ENCODE measurements around the gene KCNMB1.
A peak's percentile ranks its signal among the peaks of the same experiment; 100 is the strongest.

Gene KCNMB1

GRCh38 chr5:170388818-170389549 lies at the start of gene KCNMB1:
Gene KCNMB1, minus strand, starts transcription at chr5:170389367. Its CDS starts 3,920 bp downstream, at chr5:170385447.
- peak; percentile 29 for DNase-seq

- DNase-seq: no peak
Observed at GRCh38 chr5:170438581-170438980, 49.4 kb upstream of the KCNMB1 start.

- no peak for DNase-seq
Observed at GRCh38 chr5:170437621-170438375, 48.6 kb upstream of the KCNMB1 start.

GRCh38 chr5:170436335-170436734 lies 47.2 kb upstream of the KCNMB1 start:
- no peak for DNase-seq

GRCh38 chr5:170434966-170435605 lies 45.9 kb upstream of the KCNMB1 start:
- peak; percentile 76 for DNase-seq

- DNase-seq: no peak
Observed at GRCh38 chr5:170432669-170433068, 43.5 kb upstream of the KCNMB1 start.

GRCh38 chr5:170431571-170431970 lies 42.4 kb upstream of the KCNMB1 start:
- no peak for DNase-seq

- DNase-seq: no peak
Observed at GRCh38 chr5:170430866-170431437, 41.8 kb upstream of the KCNMB1 start.

- DNase-seq: no peak
Observed at GRCh38 chr5:170430256-170430655, 41.1 kb upstream of the KCNMB1 start.

GRCh38 chr5:170429014-170429413 lies 39.8 kb upstream of the KCNMB1 start:
- DNase-seq: peak; percentile 28

- peak; percentile 44 for DNase-seq
Observed at GRCh38 chr5:170427672-170428236, 38.6 kb upstream of the KCNMB1 start.

- DNase-seq: no peak
Observed at GRCh38 chr5:170426786-170427185, 37.6 kb upstream of the KCNMB1 start.

GRCh38 chr5:170426149-170426767 lies 37.1 kb upstream of the KCNMB1 start:
- DNase-seq: no peak

GRCh38 chr5:170425731-170426130 lies 36.6 kb upstream of the KCNMB1 start:
- DNase-seq: no peak

- no peak for DNase-seq
Observed at GRCh38 chr5:170424629-170425028, 35.5 kb upstream of the KCNMB1 start.

GRCh38 chr5:170423692-170424091 lies 34.5 kb upstream of the KCNMB1 start:
- DNase-seq: no peak

GRCh38 chr5:170421826-170422225 lies 32.7 kb upstream of the KCNMB1 start:
- DNase-seq: no peak

GRCh38 chr5:170420806-170421412 lies 31.7 kb upstream of the KCNMB1 start:
- peak; percentile 86 for DNase-seq

- DNase-seq: no peak
Observed at GRCh38 chr5:170419643-170420042, 30.5 kb upstream of the KCNMB1 start.

GRCh38 chr5:170418736-170419135 lies 29.6 kb upstream of the KCNMB1 start:
- DNase-seq: no peak

GRCh38 chr5:170416526-170416925 lies 27.4 kb upstream of the KCNMB1 start:
- DNase-seq: no peak

GRCh38 chr5:170414786-170415185 lies 25.6 kb upstream of the KCNMB1 start:
- no peak for DNase-seq
